A673 (cell line): ENCODE data around the gene PRAC2. TPM values are rescaled to one million over a fixed set of nuclear protein-coding genes. Genes with fewer than 3 reads are reported as not detected.
A peak's percentile ranks its signal among the peaks of the same experiment; 100 is the strongest.

Experiments
- BruUV-seq: library from RNA; stranded (reverse); fragments of 400-500 nt; replicated peaks from 2 replicates; lab custom pipeline; 2021; lab: Mats Ljungman, UMichigan
- CTCF ChIA-PET: fragments of 300-600 bp; sonication (Branson Sonifier 250); formaldehyde crosslinking; loops from one replicate; lab custom pipeline; 2022; ENCODE audit warnings: antibody characterized with exemption; lab: Charles Lee
- POLR2A ChIA-PET: fragments of 300-600 bp; sonication (Branson Sonifier 250); formaldehyde crosslinking; loops from one replicate; lab custom pipeline; 2022; ENCODE audit warnings: antibody characterized with exemption; ENCODE audit not compliant: low non-redundant PET; lab: Charles Lee
- DNase-seq: peaks from one replicate; pipeline ENCODE4 v3.0.0-alpha.2; 2015; ENCODE audit warnings: low spot score
- H3K27ac ChIP-seq: fragments of 200-600 bp; sonication (generic); 2 replicates; pipeline ENCODE4 v1.5.1; 2016; ENCODE audit warnings: mixed run types, low read depth, mild to moderate bottlenecking, mixed read lengths, antibody characterized with exemption, low read length; ENCODE audit not compliant: poor library complexity, severe bottlenecking
- H3K27me3 ChIP-seq: fragments of 200-600 bp; sonication (generic); replicated peaks from 2 replicates; pipeline ENCODE4 v1.6.1; 2017; ENCODE audit warnings: mixed run types, low read depth, mild to moderate bottlenecking, mixed read lengths, antibody characterized with exemption, low read length; ENCODE audit not compliant: insufficient read depth, poor library complexity
- H3K36me3 ChIP-seq: fragments of 200-600 bp; sonication (generic); 2 replicates; pipeline ENCODE4 v1.6.1; 2016; ENCODE audit warnings: mixed run types, mild to moderate bottlenecking, mixed read lengths, antibody characterized with exemption, low read length; ENCODE audit not compliant: insufficient read depth, poor library complexity, severe bottlenecking
- H3K4me1 ChIP-seq: fragments of 200-600 bp; sonication (generic); 2 replicates; pipeline ENCODE4 v1.6.1; 2017; ENCODE audit warnings: mixed run types, mild to moderate bottlenecking, mixed read lengths, antibody characterized with exemption, low read length; ENCODE audit not compliant: insufficient read depth, poor library complexity, severe bottlenecking
- H3K4me3 ChIP-seq: fragments of 200-600 bp; sonication (generic); 2 replicates; pipeline ENCODE4 v1.5.1; 2016; ENCODE audit warnings: low read depth, mixed run types, mild to moderate bottlenecking, mixed read lengths, low read length; ENCODE audit not compliant: poor library complexity, severe bottlenecking
- H3K9me3 ChIP-seq: fragments of 200-600 bp; sonication (generic); 2 replicates; pipeline ENCODE4 v1.6.1; 2016; ENCODE audit warnings: mixed run types, low read depth, mild to moderate bottlenecking, mixed read lengths, antibody characterized with exemption, low read length; ENCODE audit not compliant: poor library complexity, severe bottlenecking
- CTCF ChIP-seq: fragments of 300-800, 200-600 bp; sonication (generic); conservative IDR thresholded peaks from 2 replicates; pipeline ENCODE4 v1.5.1; 2017; ENCODE audit warnings: low read depth, mild to moderate bottlenecking, antibody characterized with exemption, low read length, moderate library complexity, mixed read lengths
- EZH2 ChIP-seq: fragments of 200-600 bp; sonication (generic); IDR thresholded peaks from 2 replicates; pipeline ENCODE4 v1.6.1; 2017; ENCODE audit warnings: borderline replicate concordance, low read depth, mild to moderate bottlenecking, mixed read lengths, antibody characterized with exemption, low read length; ENCODE audit not compliant: poor library complexity, severe bottlenecking
- intact Hi-C: fragments of 100-400 bp; cut with micrococcal nuclease; formaldehyde crosslinking; loops from one replicate; pipeline ENCODE4 v1.10.0; 2022; ENCODE audit not compliant: unreplicated experiment
- total RNA-seq: library from RNA; stranded (reverse); gene quantifications from 2 replicates; pipeline ENCODE4 v1.2.3, GENCODE V29; 2021

The PRAC2 gene
- total RNA-seq, 1 experiment from 2014 or later = 25.5 TPM

- Histone ChIP-seq H3K4me1 (peaks cover 38% of the 10 kb centered on the region), H3K27ac (peak within 1 kb of the TSS; percentile 97), H3K27me3 (no peaks in the 10 kb centered on the region), H3K4me3 (peak within 1 kb of the TSS; percentile 73), H3K9me3 (no peaks in the 10 kb centered on the region), H3K36me3 (no peaks in the 10 kb centered on the region)
- TF ChIP-seq CTCF (peak; percentile 14; the same call in 1 of the 2 replicates), EZH2 (no peak)
- TSS peak; percentile 45 for BruUV-seq
- ChIA-PET CTCF (interaction anchor here (0.6 to 1.9 kb wide), 5 partner anchors 50 to 266 kb away, joined by 3 to 16 read pairs (median 5); no protein-coding TSS in a partner anchor), POLR2A (interaction anchor here (0.5 to 1.0 kb wide), 8 partner anchors 9 to 787 kb away, joined by 3 to 12 read pairs (median 7); partner anchors contain the start of genes NFE2L1 and PNPO)
- DNase-seq = peak; percentile 96
- intact Hi-C loops = no loop called here
Observed at GRCh38 chr17:48728232-48729231, 5.5 kb downstream of the PRAC2 start, which contains the start of gene HOXB13. Gene HOXB13, minus strand, starts transcription at chr17:48728750. Its CDS starts 157 bp downstream, at chr17:48728593.

GRCh38 chr17:48729335-48730239, 6.6 kb downstream of the PRAC2 start:
- no peaks in the 10 kb centered on the region for H3K9me3 ChIP-seq
- BruUV-seq = TSS peak; percentile 12
- intact Hi-C loops = no loop called here
- H3K27ac ChIP-seq = peak overlapping the region; percentile 97
- no peak for TF ChIP-seq EZH2
- no peak for TF ChIP-seq CTCF
- peak overlapping the region; percentile 73 for H3K4me3 ChIP-seq
- DNase-seq = peak; percentile 67
- H3K4me1 ChIP-seq = peaks cover 38% of the 10 kb centered on the region
- no peaks in the 10 kb centered on the region for H3K36me3 ChIP-seq
- ChIA-PET POLR2A (interaction anchor here (0.5 to 0.9 kb wide), 3 partner anchors 49 to 565 kb away, joined by 3 to 8 read pairs (median 6); no protein-coding TSS in a partner anchor), CTCF (interaction anchor here (1.3 kb wide), 1 partner anchor 51 kb away, joined by 4 read pairs; no protein-coding TSS in a partner anchor)
- H3K27me3 ChIP-seq = no peaks in the 10 kb centered on the region

GRCh38 chr17:48730240-48730550, 7.2 kb downstream of the PRAC2 start:
- POLR2A ChIA-PET = no interaction called here
- H3K9me3 ChIP-seq = no peaks in the 10 kb centered on the region
- no peaks in the 10 kb centered on the region for H3K36me3 ChIP-seq
- no peak for DNase-seq
- H3K4me3 ChIP-seq = no peak overlapping the region
- no peaks in the 10 kb centered on the region for H3K27me3 ChIP-seq
- peaks cover 32% of the 10 kb centered on the region for H3K4me1 ChIP-seq
- TF ChIP-seq EZH2 (no peak), CTCF (no peak)
- H3K27ac ChIP-seq = peak overlapping the region; percentile 97
- intact Hi-C loops = no loop called here
- CTCF ChIA-PET = no interaction called here
- no TSS peak for BruUV-seq
